GM23338 (cell line): ENCODE results near the gene CABS1. TPM values are rescaled to one million over a fixed set of nuclear protein-coding genes. Genes with fewer than 3 reads are reported as not detected.

Experiments used
- ATAC-seq: fragments of 200-7000 bp; cut with Tn5 transposase; 3 replicates; pipeline ENCODE4 v1.9.1; 2020
- DNase-seq: peaks from one replicate; pipeline ENCODE4 v3.0.0-alpha.2; 2015; ENCODE audit warnings: low spot score
- H2AFZ ChIP-seq: fragments of 200-600 bp; sonication (generic); 2 replicates; pipeline ENCODE4 v1.8.0; 2016; ENCODE audit warnings: antibody characterized with exemption, mild to moderate bottlenecking, moderate library complexity
- H3F3A ChIP-seq: fragments of 200-600 bp; sonication (generic); replicated peaks from 2 replicates; pipeline ENCODE4 v1.8.0; 2017; ENCODE audit warnings: antibody characterized with exemption, mixed run types, low read depth
- H3K27ac ChIP-seq: fragments of 200-600 bp; sonication (generic); 2 replicates; pipeline ENCODE4 v1.6.1; 2016; ENCODE audit warnings: low read depth
- H3K27me3 ChIP-seq: fragments of 200-600 bp; sonication (generic); 2 replicates; pipeline ENCODE4 v1.8.0; 2016; ENCODE audit warnings: mild to moderate bottlenecking, mixed run types, moderate library complexity; ENCODE audit not compliant: insufficient read depth
- H3K36me3 ChIP-seq: fragments of 200-600 bp; sonication (generic); 2 replicates; pipeline ENCODE4 v1.8.0; 2016; ENCODE audit warnings: mild to moderate bottlenecking; ENCODE audit not compliant: insufficient read depth
- H3K4me1 ChIP-seq: fragments of 200-600 bp; sonication (generic); 2 replicates; pipeline ENCODE4 v1.8.0; 2016; ENCODE audit warnings: mild to moderate bottlenecking, moderate library complexity; ENCODE audit not compliant: insufficient read depth
- H3K4me2 ChIP-seq: fragments of 200-600 bp; sonication (generic); 2 replicates; pipeline ENCODE4 v1.7.1; 2017; ENCODE audit warnings: mixed run types
- H3K4me3 ChIP-seq: fragments of 200-600 bp; sonication (generic); 2 replicates; pipeline ENCODE4 v1.6.1; 2016; ENCODE audit warnings: mixed run types
- H3K79me2 ChIP-seq: fragments of 200-600 bp; sonication (generic); replicated peaks from 2 replicates; pipeline ENCODE4 v1.8.0; 2017; ENCODE audit warnings: mild to moderate bottlenecking; ENCODE audit not compliant: insufficient read depth
- H3K9me2 ChIP-seq: fragments of 200-600 bp; sonication (generic); 2 replicates; pipeline ENCODE4 v1.8.0; 2017; ENCODE audit not compliant: insufficient read depth
- H4K20me1 ChIP-seq: fragments of 200-600 bp; sonication (generic); replicated peaks from 2 replicates; pipeline ENCODE4 v1.8.0; 2017; ENCODE audit warnings: mild to moderate bottlenecking; ENCODE audit not compliant: insufficient read depth
- H3K27ac Mint-ChIP-seq: 2 replicates; pipeline ENCODE4 v1.8.0; 2020; ENCODE audit warnings: inconsistent platforms, mild to moderate bottlenecking, moderate library complexity, mixed read lengths
- H3K27me3 Mint-ChIP-seq: 3 replicates; pipeline ENCODE4 v1.8.0; 2022; ENCODE audit warnings: low read depth, mild to moderate bottlenecking, moderate library complexity, mixed read lengths, inconsistent platforms; ENCODE audit not compliant: insufficient read depth, poor library complexity
- H3K36me3 Mint-ChIP-seq: 3 replicates; pipeline ENCODE4 v1.8.0; 2021; ENCODE audit warnings: low read depth, mild to moderate bottlenecking, inconsistent platforms, moderate library complexity, mixed read lengths
- H3K4me1 Mint-ChIP-seq: 3 replicates; pipeline ENCODE4 v1.8.0; 2020; ENCODE audit warnings: mild to moderate bottlenecking, inconsistent platforms, mixed read lengths
- H3K4me3 Mint-ChIP-seq: 3 replicates; pipeline ENCODE4 v1.8.0; 2021; ENCODE audit warnings: moderate library complexity, mild to moderate bottlenecking, inconsistent platforms, mixed read lengths
- H3K9me3 Mint-ChIP-seq: 3 replicates; pipeline ENCODE4 v1.8.0; 2020; ENCODE audit warnings: moderate library complexity, mild to moderate bottlenecking, inconsistent platforms, mixed read lengths
- CREB1 ChIP-seq: fragments of 250-450 bp; sonication (Bioruptor Pico); IDR thresholded peaks from 2 replicates; pipeline ENCODE4 v1.5.0; 2020; ENCODE audit warnings: low read depth, mild to moderate bottlenecking, moderate library complexity
- JUNB ChIP-seq: IDR thresholded peaks from one replicate; pipeline ENCODE4 v1.6.1; 2016; ENCODE audit warnings: antibody characterized with exemption; ENCODE audit not compliant: unreplicated experiment
- NANOG ChIP-seq: IDR thresholded peaks from 2 replicates; pipeline ENCODE4 v1.6.1; 2016; ENCODE audit warnings: antibody characterized with exemption, borderline replicate concordance
- POLR2AphosphoS5 ChIP-seq: IDR thresholded peaks from 2 replicates; pipeline ENCODE4 v1.6.1; 2016; ENCODE audit warnings: antibody characterized with exemption, low read depth
- STAT1 ChIP-seq: IDR thresholded peaks from one replicate; pipeline ENCODE4 v1.6.1; 2016; ENCODE audit warnings: antibody characterized with exemption; ENCODE audit not compliant: unreplicated experiment
- polyA plus RNA-seq: library from polyadenylated mRNA; unstranded; fragments of >200 nt; fragmentation: Nextera tagmentation; extraction: Ambion mirVana; gene quantifications from 2 replicates; pipeline ENCODE4 v1.2.1, GENCODE V29; 2016
- total RNA-seq: library from RNA; depleted of rRNA; stranded (reverse); fragments of >200 nt; shearing (Covaris generic); gene quantifications from 2 replicates; pipeline ENCODE4 v1.2.3, GENCODE V29; 2014
- TF ChIP-seq, protein P1 (sequence below): fragments of 250-450 bp; sonication (Bioruptor Pico); IDR thresholded peaks from 2 replicates; pipeline ENCODE4 v1.5.0; 2020; ENCODE audit warnings: mild to moderate bottlenecking, moderate library complexity
- TF ChIP-seq, protein P2 (sequence below): IDR thresholded peaks from one replicate; pipeline ENCODE4 v1.6.1; 2018; ENCODE audit warnings: antibody characterized with exemption; ENCODE audit not compliant: unreplicated experiment

The CABS1 gene
- total and polyA plus RNA-seq, 2 experiments from 2014 or later = not detected

DNA sequence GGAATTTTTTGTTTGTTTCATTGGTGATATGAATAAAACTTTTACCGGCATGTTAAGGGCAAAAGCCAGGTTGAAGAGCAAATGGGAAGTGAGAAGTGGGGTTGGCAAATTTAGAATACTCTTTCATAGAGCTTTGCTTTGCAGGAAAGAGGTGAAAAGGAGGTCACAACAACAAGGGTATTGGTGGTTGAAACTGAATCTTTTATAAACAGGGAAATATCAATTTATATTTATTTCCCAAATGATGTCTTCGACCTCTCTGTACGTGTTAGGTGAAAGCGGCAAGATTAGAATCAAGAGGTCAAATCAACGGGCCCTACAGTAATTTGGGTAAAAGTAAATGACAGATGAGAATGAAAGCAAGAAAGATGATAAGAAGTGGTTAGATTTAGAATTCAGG lies 29.2 kb downstream of the CABS1 start (continued):
- TF ChIP-seq, protein P1, sequence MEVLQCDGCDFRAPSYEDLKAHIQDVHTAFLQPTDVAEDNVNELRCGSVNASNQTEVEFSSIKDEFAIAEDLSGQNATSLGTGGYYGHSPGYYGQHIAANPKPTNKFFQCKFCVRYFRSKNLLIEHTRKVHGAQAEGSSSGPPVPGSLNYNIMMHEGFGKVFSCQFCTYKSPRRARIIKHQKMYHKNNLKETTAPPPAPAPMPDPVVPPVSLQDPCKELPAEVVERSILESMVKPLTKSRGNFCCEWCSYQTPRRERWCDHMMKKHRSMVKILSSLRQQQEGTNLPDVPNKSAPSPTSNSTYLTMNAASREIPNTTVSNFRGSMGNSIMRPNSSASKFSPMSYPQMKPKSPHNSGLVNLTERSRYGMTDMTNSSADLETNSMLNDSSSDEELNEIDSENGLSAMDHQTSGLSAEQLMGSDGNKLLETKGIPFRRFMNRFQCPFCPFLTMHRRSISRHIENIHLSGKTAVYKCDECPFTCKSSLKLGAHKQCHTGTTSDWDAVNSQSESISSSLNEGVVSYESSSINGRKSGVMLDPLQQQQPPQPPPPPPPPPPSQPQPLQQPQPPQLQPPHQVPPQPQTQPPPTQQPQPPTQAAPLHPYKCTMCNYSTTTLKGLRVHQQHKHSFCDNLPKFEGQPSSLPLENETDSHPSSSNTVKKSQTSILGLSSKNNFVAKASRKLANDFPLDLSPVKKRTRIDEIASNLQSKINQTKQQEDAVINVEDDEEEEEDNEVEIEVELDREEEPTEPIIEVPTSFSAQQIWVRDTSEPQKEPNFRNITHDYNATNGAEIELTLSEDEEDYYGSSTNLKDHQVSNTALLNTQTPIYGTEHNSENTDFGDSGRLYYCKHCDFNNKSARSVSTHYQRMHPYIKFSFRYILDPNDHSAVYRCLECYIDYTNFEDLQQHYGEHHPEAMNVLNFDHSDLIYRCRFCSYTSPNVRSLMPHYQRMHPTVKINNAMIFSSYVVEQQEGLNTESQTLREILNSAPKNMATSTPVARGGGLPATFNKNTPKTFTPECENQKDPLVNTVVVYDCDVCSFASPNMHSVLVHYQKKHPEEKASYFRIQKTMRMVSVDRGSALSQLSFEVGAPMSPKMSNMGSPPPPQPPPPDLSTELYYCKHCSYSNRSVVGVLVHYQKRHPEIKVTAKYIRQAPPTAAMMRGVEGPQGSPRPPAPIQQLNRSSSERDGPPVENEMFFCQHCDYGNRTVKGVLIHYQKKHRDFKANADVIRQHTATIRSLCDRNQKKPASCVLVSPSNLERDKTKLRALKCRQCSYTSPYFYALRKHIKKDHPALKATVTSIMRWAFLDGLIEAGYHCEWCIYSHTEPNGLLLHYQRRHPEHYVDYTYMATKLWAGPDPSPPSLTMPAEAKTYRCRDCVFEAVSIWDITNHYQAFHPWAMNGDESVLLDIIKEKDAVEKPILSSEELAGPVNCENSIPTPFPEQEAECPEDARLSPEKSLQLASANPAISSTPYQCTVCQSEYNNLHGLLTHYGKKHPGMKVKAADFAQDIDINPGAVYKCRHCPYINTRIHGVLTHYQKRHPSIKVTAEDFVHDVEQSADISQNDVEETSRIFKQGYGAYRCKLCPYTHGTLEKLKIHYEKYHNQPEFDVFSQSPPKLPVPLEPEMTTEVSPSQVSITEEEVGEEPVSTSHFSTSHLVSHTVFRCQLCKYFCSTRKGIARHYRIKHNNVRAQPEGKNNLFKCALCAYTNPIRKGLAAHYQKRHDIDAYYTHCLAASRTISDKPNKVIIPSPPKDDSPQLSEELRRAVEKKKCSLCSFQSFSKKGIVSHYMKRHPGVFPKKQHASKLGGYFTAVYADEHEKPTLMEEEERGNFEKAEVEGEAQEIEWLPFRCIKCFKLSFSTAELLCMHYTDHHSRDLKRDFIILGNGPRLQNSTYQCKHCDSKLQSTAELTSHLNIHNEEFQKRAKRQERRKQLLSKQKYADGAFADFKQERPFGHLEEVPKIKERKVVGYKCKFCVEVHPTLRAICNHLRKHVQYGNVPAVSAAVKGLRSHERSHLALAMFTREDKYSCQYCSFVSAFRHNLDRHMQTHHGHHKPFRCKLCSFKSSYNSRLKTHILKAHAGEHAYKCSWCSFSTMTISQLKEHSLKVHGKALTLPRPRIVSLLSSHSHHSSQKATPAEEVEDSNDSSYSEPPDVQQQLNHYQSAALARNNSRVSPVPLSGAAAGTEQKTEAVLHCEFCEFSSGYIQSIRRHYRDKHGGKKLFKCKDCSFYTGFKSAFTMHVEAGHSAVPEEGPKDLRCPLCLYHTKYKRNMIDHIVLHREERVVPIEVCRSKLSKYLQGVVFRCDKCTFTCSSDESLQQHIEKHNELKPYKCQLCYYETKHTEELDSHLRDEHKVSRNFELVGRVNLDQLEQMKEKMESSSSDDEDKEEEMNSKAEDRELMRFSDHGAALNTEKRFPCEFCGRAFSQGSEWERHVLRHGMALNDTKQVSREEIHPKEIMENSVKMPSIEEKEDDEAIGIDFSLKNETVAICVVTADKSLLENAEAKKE (CRISPR knock-in tag) = no peak
- TF ChIP-seq, protein P2, sequence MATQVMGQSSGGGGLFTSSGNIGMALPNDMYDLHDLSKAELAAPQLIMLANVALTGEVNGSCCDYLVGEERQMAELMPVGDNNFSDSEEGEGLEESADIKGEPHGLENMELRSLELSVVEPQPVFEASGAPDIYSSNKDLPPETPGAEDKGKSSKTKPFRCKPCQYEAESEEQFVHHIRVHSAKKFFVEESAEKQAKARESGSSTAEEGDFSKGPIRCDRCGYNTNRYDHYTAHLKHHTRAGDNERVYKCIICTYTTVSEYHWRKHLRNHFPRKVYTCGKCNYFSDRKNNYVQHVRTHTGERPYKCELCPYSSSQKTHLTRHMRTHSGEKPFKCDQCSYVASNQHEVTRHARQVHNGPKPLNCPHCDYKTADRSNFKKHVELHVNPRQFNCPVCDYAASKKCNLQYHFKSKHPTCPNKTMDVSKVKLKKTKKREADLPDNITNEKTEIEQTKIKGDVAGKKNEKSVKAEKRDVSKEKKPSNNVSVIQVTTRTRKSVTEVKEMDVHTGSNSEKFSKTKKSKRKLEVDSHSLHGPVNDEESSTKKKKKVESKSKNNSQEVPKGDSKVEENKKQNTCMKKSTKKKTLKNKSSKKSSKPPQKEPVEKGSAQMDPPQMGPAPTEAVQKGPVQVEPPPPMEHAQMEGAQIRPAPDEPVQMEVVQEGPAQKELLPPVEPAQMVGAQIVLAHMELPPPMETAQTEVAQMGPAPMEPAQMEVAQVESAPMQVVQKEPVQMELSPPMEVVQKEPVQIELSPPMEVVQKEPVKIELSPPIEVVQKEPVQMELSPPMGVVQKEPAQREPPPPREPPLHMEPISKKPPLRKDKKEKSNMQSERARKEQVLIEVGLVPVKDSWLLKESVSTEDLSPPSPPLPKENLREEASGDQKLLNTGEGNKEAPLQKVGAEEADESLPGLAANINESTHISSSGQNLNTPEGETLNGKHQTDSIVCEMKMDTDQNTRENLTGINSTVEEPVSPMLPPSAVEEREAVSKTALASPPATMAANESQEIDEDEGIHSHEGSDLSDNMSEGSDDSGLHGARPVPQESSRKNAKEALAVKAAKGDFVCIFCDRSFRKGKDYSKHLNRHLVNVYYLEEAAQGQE = no peak
- TF ChIP-seq POLR2AphosphoS5 (no peak), STAT1 (no peak), CREB1 (CRISPR knock-in tag) (no peak), JUNB (no peak)

DNA sequence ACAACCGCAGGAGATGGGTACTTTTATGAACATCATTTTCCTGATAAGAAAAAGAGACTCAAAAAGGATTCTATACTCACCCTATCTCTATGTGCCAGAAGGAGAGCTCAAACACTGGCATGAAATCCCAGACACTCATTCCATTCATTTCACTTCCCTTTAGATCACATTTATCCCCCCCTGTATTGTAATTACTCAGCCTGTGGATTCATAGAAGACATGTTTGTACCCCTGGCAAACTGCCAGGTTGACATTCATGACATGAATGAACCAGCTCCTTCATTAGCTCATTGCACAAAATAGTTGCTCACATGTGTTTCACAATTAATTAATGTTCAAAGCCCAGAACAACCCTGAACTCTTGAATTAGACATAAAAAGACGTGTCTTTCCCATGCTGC lies 30.7 kb downstream of the CABS1 start:
- H3K9me2 ChIP-seq = no peaks in the 10 kb centered on the region; the same call in 1 of the 2 replicates
- Mint-ChIP-seq H3K4me1 (no peaks in the 10 kb centered on the region; the same call in 1 of the 3 replicates), H3K27me3 (no peaks in the 10 kb centered on the region), H3K36me3 (no peaks in the 10 kb centered on the region), H3K4me3 (no peak overlapping the region), H3K9me3 (peaks cover 3% of the 10 kb centered on the region; the same call in 2 of the 3 replicates), H3K27ac (no peak overlapping the region)
- H3K27ac ChIP-seq = no peak overlapping the region
- no peaks in the 10 kb centered on the region for H3K36me3 ChIP-seq
- H3K4me1 ChIP-seq = no peaks in the 10 kb centered on the region
- no peaks in the 10 kb centered on the region for H3K79me2 ChIP-seq
- DNase-seq (no peak), ATAC-seq (no peak)
- no peak overlapping the region for H3K4me2 ChIP-seq
- H4K20me1 ChIP-seq = no peaks in the 10 kb centered on the region
- no peaks in the 10 kb centered on the region for H3K27me3 ChIP-seq
- no peaks in the 10 kb centered on the region for H3F3A ChIP-seq
- H2AFZ ChIP-seq = no peak overlapping the region
- H3K4me3 ChIP-seq = no peak overlapping the region
- TF ChIP-seq, protein P1 (CRISPR knock-in tag) = no peak
- TF ChIP-seq NANOG = no peak
